Activated CD4-positive, CD25-positive, alpha-beta regulatory T cell (primary cell): ENCODE data around the gene VWA5A.
"Not testable (repeated sequence)": the region's sequence is repeated elsewhere in the genome, so short reads cannot be mapped to it uniquely, and the experiment has no call there.

Experiments
- DNase-seq, 4 experiments: peaks; one replicate each; lab custom pipeline; 2025; lab: John Stamatoyannopoulos, UW

Gene VWA5A

GRCh38 chr11:124093330-124093729, 21.9 kb upstream of the VWA5A start:
- DNase-seq = no peak

DNA sequence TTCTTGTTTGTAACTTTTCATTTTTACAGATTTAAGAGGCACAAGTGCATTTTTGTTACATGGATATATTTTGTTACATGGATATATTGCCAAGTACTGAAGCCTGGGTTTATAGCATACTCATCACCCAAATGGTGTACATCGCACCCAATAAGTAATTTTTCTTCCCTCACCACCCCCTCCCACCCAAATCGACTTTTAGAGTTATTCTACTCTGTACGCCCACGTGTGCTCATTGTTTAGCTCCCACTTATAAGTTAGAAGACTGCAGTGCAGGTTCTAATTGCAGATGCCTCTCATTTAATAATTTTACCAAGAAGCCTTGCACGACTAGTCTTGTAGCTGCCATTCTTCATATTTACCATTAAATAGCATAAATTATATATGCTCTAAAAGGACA, 20.5 kb upstream of the VWA5A start:
- DNase-seq = no peak

DNA sequence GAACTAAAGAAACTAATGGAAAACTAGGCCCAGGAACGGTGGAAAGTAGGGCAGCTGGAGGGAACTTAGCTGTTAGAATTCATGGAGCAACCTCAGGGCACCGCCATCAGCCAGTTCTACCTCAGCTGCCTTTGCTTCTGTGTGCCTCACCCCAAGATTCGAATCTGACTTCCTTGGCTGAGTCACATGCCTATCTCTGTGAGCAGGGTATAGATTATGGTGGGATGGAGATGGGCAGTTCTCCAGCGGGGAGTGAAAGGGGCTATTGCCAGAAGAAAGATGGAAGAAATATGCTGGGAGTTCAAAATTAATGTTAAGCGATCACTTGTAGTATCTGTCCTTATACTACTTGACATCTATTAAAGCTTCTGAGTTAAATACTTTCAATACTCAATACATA, 18.9 kb upstream of the VWA5A start:
- DNase-seq = no peak

GRCh38 chr11:124098141-124098540, 17.1 kb upstream of the VWA5A start:
- no peak for DNase-seq

DNA sequence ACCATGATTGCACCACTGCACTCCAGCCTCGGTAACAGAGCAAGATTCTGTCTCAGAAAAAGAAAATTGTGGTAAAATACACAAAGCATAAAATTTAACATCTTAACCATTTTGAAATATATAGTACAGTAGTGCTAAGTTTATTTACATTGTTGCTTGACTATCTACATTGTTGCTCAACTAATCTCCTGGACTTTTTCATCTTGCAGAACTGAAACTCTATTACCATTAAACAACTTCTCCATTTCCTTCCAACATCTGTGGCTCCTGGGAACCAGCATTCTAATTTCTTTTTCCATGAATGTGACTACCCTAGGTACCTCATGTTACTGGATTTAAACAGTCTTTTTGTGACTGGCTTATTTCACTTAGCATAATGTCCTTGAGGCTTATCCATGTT, 13.5 kb upstream of the VWA5A start:
- DNase-seq = no peak

- no peak for DNase-seq
These were observed 7.1 kb upstream of the VWA5A start for GRCh38 chr11:124108156-124108555.

- DNase-seq = no peak
These were observed 5.9 kb upstream of the VWA5A start for GRCh38 chr11:124109377-124109776.

DNA sequence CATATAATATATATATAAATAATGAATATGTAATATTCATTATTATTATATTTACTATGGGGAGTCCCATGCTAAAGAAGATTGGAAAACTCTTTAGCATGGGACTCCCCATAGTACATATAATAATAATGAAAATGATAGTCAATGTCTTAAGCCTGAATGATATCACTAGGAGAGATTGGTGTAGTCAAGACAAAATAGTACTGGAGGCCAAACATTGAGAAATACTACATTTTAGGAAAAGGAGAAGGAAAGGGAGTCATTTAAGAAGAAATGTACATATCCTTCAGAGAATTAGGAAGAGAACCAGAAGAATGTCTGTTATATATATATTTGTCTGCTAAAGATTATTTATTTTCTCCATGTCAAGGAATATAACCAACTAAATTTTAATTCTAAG, 5.0 kb upstream of the VWA5A start:
- no peak for DNase-seq

- DNase-seq = no peak
These were observed 1.4 kb upstream of the VWA5A start for GRCh38 chr11:124113890-124114289.

DNA sequence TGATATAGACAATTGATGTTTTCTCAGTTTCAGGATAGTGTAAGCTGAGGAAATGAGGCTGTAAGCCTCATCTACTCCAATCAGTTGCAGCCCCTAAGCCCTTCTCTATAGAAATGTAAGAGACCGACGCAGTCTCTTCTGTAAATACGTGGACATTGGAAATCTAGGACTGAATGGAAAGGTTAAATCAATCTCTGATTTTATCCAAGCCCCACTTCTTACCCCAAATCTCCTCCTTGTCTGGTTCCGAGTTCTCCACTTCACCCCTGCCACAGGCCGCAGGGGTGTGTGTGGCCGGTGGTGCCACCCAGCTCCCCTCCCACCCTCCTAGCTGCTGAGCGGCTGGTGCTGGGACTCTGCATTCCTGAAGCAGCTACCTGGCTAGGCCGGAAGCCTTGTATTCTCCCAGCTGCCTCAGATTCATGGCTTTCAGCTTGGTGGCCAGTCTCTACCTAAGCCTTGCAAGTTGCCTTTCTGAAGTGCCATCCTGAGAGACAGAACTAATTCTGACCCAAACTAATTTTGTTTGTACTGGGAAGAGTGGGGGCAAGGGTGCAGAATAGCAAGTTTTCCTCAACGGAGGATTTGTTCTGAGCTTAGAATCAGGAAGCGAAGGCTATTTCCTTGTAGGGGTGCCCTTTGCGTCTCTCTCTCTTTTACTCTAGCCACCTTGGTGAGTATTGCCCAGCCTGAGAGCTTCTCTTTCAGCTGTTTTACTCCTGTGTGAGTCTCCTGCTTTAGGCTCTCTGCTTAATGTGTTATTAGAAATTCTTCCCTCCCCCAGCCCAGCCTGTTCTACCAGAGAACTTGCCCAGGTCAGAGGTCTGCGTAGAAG, 749 bp downstream of the VWA5A start:
- DNase-seq = no peak

GRCh38 chr11:124119103-124119502, 3.9 kb downstream of the VWA5A start:
- DNase-seq = no peak

DNA sequence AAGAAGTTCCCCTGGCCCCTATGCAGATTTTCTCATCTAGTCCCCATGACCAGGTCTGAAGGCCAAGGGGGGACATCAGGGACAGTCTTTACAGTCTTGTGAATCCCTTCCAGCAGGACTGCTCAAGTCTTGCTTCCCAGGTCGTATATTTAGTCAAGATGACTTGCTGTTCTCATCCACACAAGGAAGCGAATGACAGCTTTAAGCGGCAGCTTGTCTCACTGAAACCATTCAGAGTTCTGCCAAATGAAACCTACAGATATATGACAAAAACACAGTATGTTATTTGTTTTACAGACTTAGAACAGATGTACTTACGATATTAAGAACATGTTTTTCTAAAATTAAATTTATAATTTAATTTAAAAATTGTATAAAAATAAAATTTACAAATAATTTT, 5.6 kb downstream of the VWA5A start:
- no peak for DNase-seq

GRCh38 chr11:124122123-124122522, 6.9 kb downstream of the VWA5A start:
- DNase-seq = no peak

DNA sequence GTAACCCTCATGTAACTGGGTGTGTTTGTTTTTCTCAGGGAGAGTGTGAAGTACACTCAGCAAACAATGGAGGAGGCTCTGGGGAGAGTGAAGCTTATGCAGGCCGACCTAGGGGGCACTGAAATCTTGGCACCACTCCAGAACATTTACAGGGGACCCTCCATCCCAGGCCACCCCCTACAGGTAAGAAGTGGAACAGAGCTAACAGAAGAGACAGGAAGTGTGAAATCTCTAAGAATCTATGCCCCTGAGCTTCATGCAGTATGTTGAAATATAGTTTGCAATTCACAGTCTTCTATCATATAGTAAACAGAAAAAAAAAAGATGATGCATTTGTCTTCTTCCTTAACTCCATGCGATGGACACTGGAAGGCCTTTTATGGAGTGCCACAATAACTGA, 8.4 kb downstream of the VWA5A start:
- DNase-seq = no peak

DNA sequence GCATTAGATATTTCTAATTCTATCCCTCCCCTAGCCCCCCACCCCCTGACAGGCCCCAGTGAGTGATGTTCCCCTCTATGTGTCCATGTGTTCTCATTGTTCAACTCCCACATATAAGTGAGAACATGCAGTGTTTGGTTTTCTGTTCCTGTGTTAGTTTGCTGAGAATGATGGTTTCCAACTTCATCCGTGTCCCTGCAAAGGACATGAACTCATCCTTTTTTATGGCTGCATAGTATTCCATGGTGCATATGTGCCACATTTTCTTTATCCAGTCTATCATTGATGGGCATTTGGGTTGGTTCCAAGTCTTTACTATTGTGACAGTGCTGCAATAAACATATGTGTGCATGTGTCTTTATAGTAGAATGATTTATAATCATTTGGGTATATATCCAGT, 11.9 kb downstream of the VWA5A start:
- DNase-seq = not testable (repeated sequence)

DNA sequence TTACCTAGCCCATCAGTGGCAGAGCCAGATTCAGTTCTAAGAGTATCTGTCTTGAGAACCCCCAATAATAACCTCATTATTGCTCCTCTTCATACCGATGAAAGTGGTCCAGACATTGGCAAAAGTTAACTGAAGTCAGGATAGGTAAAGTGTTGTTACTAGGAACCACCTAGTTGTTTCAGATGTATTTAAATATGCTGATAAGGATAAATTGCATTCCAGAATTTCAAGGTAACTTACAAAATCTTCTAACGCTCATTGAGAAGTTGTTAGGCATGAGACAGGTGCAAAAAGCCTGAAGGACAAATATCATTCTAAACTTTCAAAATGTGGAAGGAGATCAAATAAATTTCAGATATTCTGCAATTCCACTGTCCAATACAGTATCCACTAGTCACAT, 27.8 kb downstream of the VWA5A start:
- DNase-seq = no peak

GRCh38 chr11:124147951-124148350, 32.7 kb downstream of the VWA5A start:
- DNase-seq = no peak

- DNase-seq = no peak
These were observed 35.4 kb downstream of the VWA5A start for GRCh38 chr11:124150684-124151083.

- no peak for DNase-seq
These were observed 37.6 kb downstream of the VWA5A start for GRCh38 chr11:124152770-124153407.

- DNase-seq = no peak
These were observed 38.6 kb downstream of the VWA5A start for GRCh38 chr11:124153821-124154220.

DNA sequence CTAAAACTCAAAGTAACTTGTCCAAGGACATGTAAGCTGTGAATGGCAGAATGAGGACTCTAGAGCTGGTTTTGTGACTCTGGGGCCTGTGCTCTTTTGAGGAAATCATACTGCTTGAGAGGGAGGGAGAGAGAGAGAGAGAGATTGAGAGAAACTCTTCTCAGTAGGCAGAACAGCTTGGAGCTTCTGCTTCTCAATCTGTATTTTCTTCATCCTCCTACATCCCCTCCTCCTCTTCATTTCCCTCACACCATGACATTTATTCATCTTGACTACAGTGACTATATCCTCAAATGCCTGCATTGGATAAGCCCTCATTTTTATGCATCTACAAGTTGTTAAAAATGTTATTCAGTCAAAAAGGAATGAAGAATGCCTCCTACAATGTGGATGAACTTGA, 44.2 kb downstream of the VWA5A start:
- DNase-seq = no peak

GRCh38 chr11:124160986-124161385, 45.7 kb downstream of the VWA5A start:
- no peak for DNase-seq

DNA sequence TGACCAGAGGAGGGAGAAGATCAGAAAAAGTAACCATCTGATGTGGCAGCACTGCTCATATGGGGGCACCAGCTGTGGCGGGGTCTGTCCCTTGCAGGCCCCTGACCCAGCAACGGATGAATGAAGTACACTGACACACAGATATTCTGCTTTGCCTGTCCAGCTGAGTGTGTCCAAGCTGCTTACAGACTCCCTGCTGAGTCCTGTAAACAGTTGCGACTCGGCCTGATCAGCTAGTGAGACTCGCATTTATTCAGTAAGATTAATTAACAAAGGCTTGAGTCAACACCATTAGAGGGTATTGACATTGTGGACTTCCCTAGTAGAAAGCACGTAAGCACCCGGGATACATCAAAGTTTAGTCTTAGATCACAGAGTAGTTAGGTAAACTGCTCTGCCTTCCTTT, 52.6 kb downstream of the VWA5A start:
- DNase-seq = no peak

DNA sequence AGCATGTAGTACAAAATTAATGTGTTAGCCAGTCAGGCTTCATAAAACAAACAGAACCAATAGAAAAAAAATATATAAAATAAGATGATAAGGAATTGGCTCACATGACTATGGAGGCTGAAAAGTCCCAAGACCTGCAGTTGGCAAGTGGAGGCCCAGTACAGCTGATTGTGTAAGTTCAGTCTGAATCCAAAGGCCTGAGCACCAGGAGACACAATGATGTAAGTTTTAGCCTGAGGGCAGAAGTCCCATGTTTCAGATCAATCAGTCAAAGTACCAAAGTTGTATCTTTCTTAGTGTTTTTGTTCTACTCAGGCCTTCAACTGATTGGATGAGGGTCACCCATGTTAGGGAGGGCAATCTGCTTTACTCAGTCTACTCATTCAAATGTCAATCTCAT, 53.5 kb downstream of the VWA5A start:
- no peak for DNase-seq
